ENCODE results near the gene CELF2. TPM values are rescaled to one million over a fixed set of nuclear protein-coding genes. Genes with fewer than 3 reads are reported as not detected.

Gene CELF2
- total RNA-seq, 4 donors from 2014 or later = 30.0 to 56.6 (median 43.3) TPM

- intact Hi-C loops (cut with DNase I; ENCODE audit: low total_unique reads) (no loop called here), in situ Hi-C loops (cut with MboI; ENCODE audit: low sequenced_read_pairs in 4 of 4) (no loop called here)
- Histone ChIP-seq H3K4me3 (no peak overlapping the region), H3K9me3 (no peaks in the 10 kb centered on the region), H3K27ac (no peak overlapping the region), H3K36me3 (no peaks in the 10 kb centered on the region), H3K4me1 (no peaks in the 10 kb centered on the region), H3K27me3 (peaks cover 0 to 2% (median 0%) of the 10 kb centered on the region in 3 donors)
- ATAC-seq = no peak
- no peak for DNase-seq
- TF ChIP-seq CTCF (IDR thresholded peaks at IDR 0.05 in 4 of 5, conservative IDR thresholded peaks at IDR 0.05 in 1 of 5) = no peak
- no peak for TF ChIP-seq POLR2A (IDR thresholded peaks at IDR 0.05)
These were observed 24.5 kb upstream of the CELF2 start for GRCh38 chr10:10992961-10993714.

GRCh38 chr10:10993785-10994184 lies 23.9 kb upstream of the CELF2 start:
- in situ Hi-C loops (cut with MboI; ENCODE audit: low sequenced_read_pairs in 4 of 4) = no loop called here
- no peak for DNase-seq
- Histone ChIP-seq H3K4me3 (no peak overlapping the region), H3K27ac (no peak overlapping the region), H3K9me3 (no peaks in the 10 kb centered on the region), H3K36me3 (no peaks in the 10 kb centered on the region), H3K27me3 (peaks cover 0 to 2% (median 0%) of the 10 kb centered on the region in 3 donors), H3K4me1 (no peaks in the 10 kb centered on the region)
- intact Hi-C loops (cut with DNase I; ENCODE audit: low total_unique reads) = no loop called here
- no peak for ATAC-seq
- TF ChIP-seq CTCF (IDR thresholded peaks at IDR 0.05 in 4 of 5, conservative IDR thresholded peaks at IDR 0.05 in 1 of 5) (no peak), POLR2A (IDR thresholded peaks at IDR 0.05) (no peak)

GRCh38 chr10:10994360-10994759 lies 23.3 kb upstream of the CELF2 start:
- H3K4me1 ChIP-seq = no peaks in the 10 kb centered on the region
- no peak for TF ChIP-seq POLR2A (IDR thresholded peaks at IDR 0.05)
- TF ChIP-seq CTCF (IDR thresholded peaks at IDR 0.05 in 4 of 5, conservative IDR thresholded peaks at IDR 0.05 in 1 of 5) = no peak
- intact Hi-C loops (cut with DNase I; ENCODE audit: low total_unique reads) (no loop called here), in situ Hi-C loops (cut with MboI; ENCODE audit: low sequenced_read_pairs in 4 of 4) (no loop called here)
- H3K9me3 ChIP-seq = no peaks in the 10 kb centered on the region
- no peak overlapping the region for H3K4me3 ChIP-seq
- no peak overlapping the region for H3K27ac ChIP-seq
- H3K27me3 ChIP-seq = peaks cover 0 to 2% (median 0%) of the 10 kb centered on the region in 3 donors
- ATAC-seq (no peak), DNase-seq (no peak)
- H3K36me3 ChIP-seq = no peaks in the 10 kb centered on the region

- H3K9me3 ChIP-seq = no peaks in the 10 kb centered on the region
- TF ChIP-seq CTCF (IDR thresholded peaks at IDR 0.05 in 4 of 5, conservative IDR thresholded peaks at IDR 0.05 in 1 of 5) (no peak), POLR2A (IDR thresholded peaks at IDR 0.05) (no peak)
- DNase-seq (no peak), ATAC-seq (no peak)
- in situ Hi-C loops (cut with MboI; ENCODE audit: low sequenced_read_pairs in 4 of 4) (no loop called here), intact Hi-C loops (cut with DNase I; ENCODE audit: low total_unique reads) (no loop called here)
- H3K4me1 ChIP-seq = no peaks in the 10 kb centered on the region
- H3K4me3 ChIP-seq = no peak overlapping the region
- no peaks in the 10 kb centered on the region for H3K36me3 ChIP-seq
- H3K27ac ChIP-seq = no peak overlapping the region
- peaks cover 0 to 2% (median 0%) of the 10 kb centered on the region in 3 donors for H3K27me3 ChIP-seq
These were observed 22.6 kb upstream of the CELF2 start for GRCh38 chr10:10995120-10995519.
